Neural cell (in vitro differentiated cells): ENCODE measurements around the gene LPAR1. TPM values are rescaled to one million over a fixed set of nuclear protein-coding genes. Genes with fewer than 3 reads are reported as not detected.

ENCODE experiments used
- H2AFZ ChIP-seq: fragments of 200-600, 300-800 bp; sonication (generic), shearing (Covaris generic); 2 replicates; pipeline ENCODE4 v1.6.0; 2014; ENCODE audit warnings: low read depth, mild to moderate bottlenecking, antibody characterized with exemption, low read length, moderate library complexity
- H3F3A ChIP-seq: fragments of 200-600 bp; shearing (Covaris generic); 2 replicates; pipeline ENCODE4 v1.6.1; 2016; ENCODE audit warnings: mild to moderate bottlenecking, moderate library complexity, mixed read lengths, antibody characterized with exemption, low read length; ENCODE audit not compliant: insufficient read depth, poor library complexity, severe bottlenecking
- H3K27ac ChIP-seq: fragments of 200-600, 300-800 bp; sonication (generic), shearing (Covaris generic); 2 replicates; pipeline ENCODE4 v1.5.1; 2014; ENCODE audit warnings: mild to moderate bottlenecking, low read length, moderate library complexity
- H3K27me3 ChIP-seq: fragments of 300-800, 200-600 bp; sonication (generic), shearing (Covaris generic); 2 replicates; pipeline ENCODE4 v1.6.0; 2014; ENCODE audit warnings: mild to moderate bottlenecking, low read depth, low read length, moderate library complexity; ENCODE audit not compliant: insufficient read depth
- H3K36me3 ChIP-seq: fragments of 300-800, 200-600 bp; sonication (generic), shearing (Covaris generic); 2 replicates; pipeline ENCODE4 v1.5.1; 2014; ENCODE audit warnings: mild to moderate bottlenecking, antibody characterized with exemption, low read length, moderate library complexity; ENCODE audit not compliant: insufficient read depth
- H3K4me2 ChIP-seq: fragments of 300-800, 200-600 bp; sonication (generic), shearing (Covaris generic); 2 replicates; pipeline ENCODE4 v1.6.0; 2014; ENCODE audit warnings: mild to moderate bottlenecking, low read length
- H3K4me3 ChIP-seq: fragments of 300-800, 200-600 bp; sonication (generic), shearing (Covaris generic); 2 replicates; pipeline ENCODE4 v1.5.1; 2014; ENCODE audit warnings: mild to moderate bottlenecking, low read length, moderate library complexity
- H3K79me2 ChIP-seq: fragments of 200-600 bp; shearing (Covaris generic); replicated peaks from 2 replicates; pipeline ENCODE4 v1.6.0; 2014; ENCODE audit warnings: mild to moderate bottlenecking, low read length, moderate library complexity; ENCODE audit not compliant: insufficient read depth
- H3K9ac ChIP-seq: fragments of 300-800, 200-600 bp; sonication (generic), shearing (Covaris generic); 2 replicates; pipeline ENCODE4 v1.6.1; 2016; ENCODE audit warnings: mild to moderate bottlenecking, low read length, mixed read lengths
- H3K9me2 ChIP-seq: fragments of 200-600 bp; shearing (Covaris generic); 2 replicates; pipeline ENCODE4 v1.6.1; 2016; ENCODE audit warnings: mild to moderate bottlenecking, low read length, mixed read lengths; ENCODE audit not compliant: insufficient read depth
- H3K9me3 ChIP-seq: fragments of 200-600, 300-800 bp; sonication (generic), shearing (Covaris generic); 2 replicates; pipeline ENCODE4 v1.6.1; 2016; ENCODE audit warnings: mild to moderate bottlenecking, mixed run types, low read length, moderate library complexity, mixed read lengths
- H4K20me1 ChIP-seq: fragments of 200-600 bp; shearing (Covaris generic); 2 replicates; pipeline ENCODE4 v1.6.1; 2016; ENCODE audit warnings: mild to moderate bottlenecking, mixed run types; ENCODE audit not compliant: insufficient read depth
- CTCF ChIP-seq: fragments of 450-650 bp; IDR thresholded peaks from 2 replicates; pipeline ENCODE4 v1.5.1; 2014; ENCODE audit warnings: antibody characterized with exemption, mild to moderate bottlenecking, moderate library complexity; ENCODE audit not compliant: poor library complexity, severe bottlenecking
- EP300 ChIP-seq: fragments of 450-650 bp; conservative IDR thresholded peaks from 2 replicates; pipeline ENCODE4 v1.6.1; 2014; ENCODE audit warnings: antibody characterized with exemption, mild to moderate bottlenecking, moderate library complexity; ENCODE audit not compliant: poor library complexity, severe bottlenecking
- EZH2 ChIP-seq: fragments of 200-600, 300-800 bp; shearing (Covaris generic), sonication (generic); IDR thresholded peaks from 2 replicates; pipeline ENCODE4 v1.6.1; 2014; ENCODE audit warnings: antibody characterized with exemption, low read length, borderline replicate concordance, mild to moderate bottlenecking; ENCODE audit not compliant: insufficient read depth, poor library complexity, severe bottlenecking
- MXI1 ChIP-seq: fragments of 450-650 bp; conservative IDR thresholded peaks from 2 replicates; pipeline ENCODE4 v1.6.1; 2014; ENCODE audit warnings: antibody characterized with exemption, mild to moderate bottlenecking; ENCODE audit not compliant: poor library complexity, severe bottlenecking
- POLR2AphosphoS5 ChIP-seq: IDR thresholded peaks from 2 replicates; pipeline ENCODE4 v1.6.1; 2012
- RAD21 ChIP-seq: fragments of 450-650 bp; conservative IDR thresholded peaks from 2 replicates; pipeline ENCODE4 v1.6.1; 2014; ENCODE audit warnings: antibody characterized with exemption, mild to moderate bottlenecking, moderate library complexity
- SMC3 ChIP-seq: fragments of 450-650 bp; conservative IDR thresholded peaks from 2 replicates; pipeline ENCODE4 v1.6.1; 2014; ENCODE audit warnings: antibody characterized with exemption, mild to moderate bottlenecking, moderate library complexity; ENCODE audit not compliant: poor library complexity
- TAF1 ChIP-seq: IDR thresholded peaks from 2 replicates; pipeline ENCODE4 v1.6.1; 2012; ENCODE audit warnings: low read depth
- polyA plus RNA-seq: library from polyadenylated mRNA; depleted of rRNA; stranded (reverse); fragments of >200 nt; gene quantifications from 2 replicates; pipeline ENCODE4 v1.2.3, GENCODE V29; 2014
- TF ChIP-seq, protein P1 (sequence below): IDR thresholded peaks from 2 replicates; pipeline ENCODE4 v1.6.1; 2012; ENCODE audit warnings: borderline replicate concordance

Gene LPAR1
- polyA plus RNA-seq, 1 donor from 2014 or later, result 0.54 TPM

DNA sequence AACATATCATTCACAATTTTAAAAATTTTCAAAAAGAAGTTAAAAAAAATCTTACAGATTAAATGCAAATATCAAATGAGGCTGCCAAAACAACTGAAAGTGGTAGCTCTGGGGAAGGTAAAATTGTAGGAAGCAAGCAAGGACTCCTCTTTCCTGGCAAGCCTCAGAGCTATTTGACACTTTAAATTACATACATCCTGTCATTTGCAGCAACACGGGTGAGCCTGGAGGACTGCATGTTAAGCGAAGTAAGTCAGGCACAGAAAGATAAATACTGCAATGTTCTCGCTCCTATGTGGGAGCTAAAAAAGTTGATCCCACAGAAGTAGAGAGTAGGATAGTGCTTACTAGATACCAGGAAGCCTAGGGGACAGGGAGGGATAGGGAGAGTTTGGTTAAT is 58.0 kb downstream of the LPAR1 start:
- TF ChIP-seq TAF1, result no peak
- TF ChIP-seq, protein P1, sequence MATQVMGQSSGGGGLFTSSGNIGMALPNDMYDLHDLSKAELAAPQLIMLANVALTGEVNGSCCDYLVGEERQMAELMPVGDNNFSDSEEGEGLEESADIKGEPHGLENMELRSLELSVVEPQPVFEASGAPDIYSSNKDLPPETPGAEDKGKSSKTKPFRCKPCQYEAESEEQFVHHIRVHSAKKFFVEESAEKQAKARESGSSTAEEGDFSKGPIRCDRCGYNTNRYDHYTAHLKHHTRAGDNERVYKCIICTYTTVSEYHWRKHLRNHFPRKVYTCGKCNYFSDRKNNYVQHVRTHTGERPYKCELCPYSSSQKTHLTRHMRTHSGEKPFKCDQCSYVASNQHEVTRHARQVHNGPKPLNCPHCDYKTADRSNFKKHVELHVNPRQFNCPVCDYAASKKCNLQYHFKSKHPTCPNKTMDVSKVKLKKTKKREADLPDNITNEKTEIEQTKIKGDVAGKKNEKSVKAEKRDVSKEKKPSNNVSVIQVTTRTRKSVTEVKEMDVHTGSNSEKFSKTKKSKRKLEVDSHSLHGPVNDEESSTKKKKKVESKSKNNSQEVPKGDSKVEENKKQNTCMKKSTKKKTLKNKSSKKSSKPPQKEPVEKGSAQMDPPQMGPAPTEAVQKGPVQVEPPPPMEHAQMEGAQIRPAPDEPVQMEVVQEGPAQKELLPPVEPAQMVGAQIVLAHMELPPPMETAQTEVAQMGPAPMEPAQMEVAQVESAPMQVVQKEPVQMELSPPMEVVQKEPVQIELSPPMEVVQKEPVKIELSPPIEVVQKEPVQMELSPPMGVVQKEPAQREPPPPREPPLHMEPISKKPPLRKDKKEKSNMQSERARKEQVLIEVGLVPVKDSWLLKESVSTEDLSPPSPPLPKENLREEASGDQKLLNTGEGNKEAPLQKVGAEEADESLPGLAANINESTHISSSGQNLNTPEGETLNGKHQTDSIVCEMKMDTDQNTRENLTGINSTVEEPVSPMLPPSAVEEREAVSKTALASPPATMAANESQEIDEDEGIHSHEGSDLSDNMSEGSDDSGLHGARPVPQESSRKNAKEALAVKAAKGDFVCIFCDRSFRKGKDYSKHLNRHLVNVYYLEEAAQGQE, result no peak
- TF ChIP-seq CTCF, result no peak
- no peak for TF ChIP-seq MXI1
- TF ChIP-seq EZH2, result no peak
- Histone ChIP-seq H3K4me3 (no peak overlapping the region), H4K20me1 (no peaks in the 10 kb centered on the region), H3F3A (no peaks in the 10 kb centered on the region), H3K27me3 (no peaks in the 10 kb centered on the region), H3K9ac (no peak overlapping the region), H2AFZ (no peak overlapping the region), H3K36me3 (no peaks in the 10 kb centered on the region), H3K79me2 (no peaks in the 10 kb centered on the region), H3K9me3 (no peaks in the 10 kb centered on the region), H3K4me2 (no peak overlapping the region), H3K9me2 (no peaks in the 10 kb centered on the region), H3K27ac (no peak overlapping the region)

GRCh38 chr9:110979636-110980035 is 58.6 kb downstream of the LPAR1 start:
- Histone ChIP-seq H3K4me3 (no peak overlapping the region), H3K4me2 (no peak overlapping the region), H4K20me1 (no peaks in the 10 kb centered on the region), H3K9me2 (no peaks in the 10 kb centered on the region), H3K27ac (no peak overlapping the region), H3F3A (no peaks in the 10 kb centered on the region), H3K79me2 (no peaks in the 10 kb centered on the region), H3K36me3 (no peaks in the 10 kb centered on the region), H2AFZ (no peak overlapping the region), H3K27me3 (no peaks in the 10 kb centered on the region), H3K9me3 (no peaks in the 10 kb centered on the region), H3K9ac (no peak overlapping the region)
- TF ChIP-seq TAF1 (no peak), EP300 (no peak), POLR2AphosphoS5 (no peak), RAD21 (no peak), SMC3 (no peak), CTCF (no peak), EZH2 (no peak), MXI1 (no peak)
- TF ChIP-seq, protein P1, result no peak
